NCI-H2029 (cell line): ENCODE measurements around the gene FKBP9.
"Not testable (repeated sequence)": the region's sequence is repeated elsewhere in the genome, so short reads cannot be mapped to it uniquely, and the experiment has no call there.

Source experiments
- DNase-seq: peaks from one replicate; lab custom pipeline; 2025; lab: John Stamatoyannopoulos, UW

Gene FKBP9

GRCh38 chr7:33005690-33006089 lies 48.5 kb downstream of the FKBP9 start:
- not testable (repeated sequence) for DNase-seq

- no peak for DNase-seq
These were observed 52.5 kb downstream of the FKBP9 start for GRCh38 chr7:33009734-33010133.

- DNase-seq, result no peak
These were observed 55.1 kb downstream of the FKBP9 start for GRCh38 chr7:33012364-33012763.

GRCh38 chr7:33024189-33024757 lies 67.0 kb downstream of the FKBP9 start:
- no peak for DNase-seq

GRCh38 chr7:33035776-33036175 lies 78.5 kb downstream of the FKBP9 start:
- no peak for DNase-seq

GRCh38 chr7:33038639-33039038 lies 81.4 kb downstream of the FKBP9 start:
- no peak for DNase-seq

- DNase-seq, result no peak
These were observed 82.1 kb downstream of the FKBP9 start for GRCh38 chr7:33039257-33039902.

GRCh38 chr7:33039903-33040292 lies 82.7 kb downstream of the FKBP9 start:
- DNase-seq, result no peak

- no peak for DNase-seq
These were observed 83.7 kb downstream of the FKBP9 start for GRCh38 chr7:33040803-33041516.

GRCh38 chr7:33041631-33042428 lies 84.6 kb downstream of the FKBP9 start:
- no peak for DNase-seq

GRCh38 chr7:33043501-33044400 lies 86.5 kb downstream of the FKBP9 start:
- no peak for DNase-seq

- no peak for DNase-seq
These were observed 87.1 kb downstream of the FKBP9 start for GRCh38 chr7:33044401-33044718.

- DNase-seq, result no peak
These were observed 87.7 kb downstream of the FKBP9 start for GRCh38 chr7:33044986-33045385.

GRCh38 chr7:33048257-33048656 lies 91.0 kb downstream of the FKBP9 start:
- DNase-seq, result no peak

- DNase-seq, result no peak
These were observed 91.5 kb downstream of the FKBP9 start for GRCh38 chr7:33048704-33049103.

- peak; percentile 28 for DNase-seq
These were observed 93.5 kb downstream of the FKBP9 start for GRCh38 chr7:33050535-33051318.

- no peak for DNase-seq
These were observed 96.5 kb downstream of the FKBP9 start for GRCh38 chr7:33053721-33054120.

GRCh38 chr7:33054261-33054964 lies 97.2 kb downstream of the FKBP9 start:
- no peak for DNase-seq

- DNase-seq, result no peak
These were observed 97.9 kb downstream of the FKBP9 start for GRCh38 chr7:33055158-33055557.
